ENCODE measurements around the gene KRT40.

Gene KRT40

DNA sequence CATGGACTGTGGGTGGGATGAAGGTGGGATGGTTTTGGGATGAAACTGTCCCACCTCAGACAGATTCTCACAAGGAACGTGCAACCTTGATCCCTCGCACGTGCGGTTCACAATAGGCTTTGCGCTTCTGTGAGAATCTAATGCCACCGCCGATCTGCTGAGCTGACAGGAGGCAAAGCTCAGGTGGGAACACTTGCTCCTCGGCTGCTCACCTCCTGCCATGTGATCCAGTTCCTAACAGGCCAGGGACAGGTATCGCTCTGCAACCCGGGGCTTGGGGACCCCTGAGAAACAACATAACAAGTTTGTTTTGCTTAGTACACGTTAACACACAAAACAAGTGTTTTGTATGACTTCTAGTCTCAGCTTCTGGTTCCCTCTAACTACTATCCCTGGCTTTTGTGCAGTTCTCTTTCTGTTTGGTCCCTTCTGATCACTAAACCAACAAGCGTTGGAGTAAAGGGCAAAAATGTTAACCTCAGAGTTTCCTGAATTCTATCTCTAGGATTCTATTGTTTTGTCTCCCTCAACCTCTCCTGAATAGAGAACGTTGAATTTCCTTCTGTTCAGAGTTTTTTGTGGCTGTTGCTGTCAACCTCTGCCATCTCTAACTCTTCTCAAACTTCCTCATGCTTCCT, 32.6 kb upstream of the KRT40 start:
- no peak for DNase-seq
- Histone ChIP-seq H3K4me3 (ENCODE audit: low read depth in 1 of 2, low read length in 2 of 2) (no peak overlapping the region), H3K4me1 (ENCODE audit: insufficient read depth, low read length) (no peaks in the 10 kb centered on the region), H3K36me3 (ENCODE audit: insufficient read depth, low read length) (no peaks in the 10 kb centered on the region), H4K20me1 (ENCODE audit: insufficient read depth, low read length) (no peaks in the 10 kb centered on the region), H3K27ac (ENCODE audit: low read length) (no peak overlapping the region), H3K79me2 (ENCODE audit: insufficient read depth, low read length) (no peaks in the 10 kb centered on the region), H3K27me3 (ENCODE audit: insufficient read depth, low read length, poor library complexity) (peaks cover 11% of the 10 kb centered on the region), H3K9ac (ENCODE audit: low read depth, low read length) (no peak overlapping the region), H3K9me3 (ENCODE audit: insufficient read depth, low read length, severe bottlenecking) (no peaks in the 10 kb centered on the region), H3K4me2 (ENCODE audit: insufficient read depth, low read length) (no peak overlapping the region), H2AFZ (ENCODE audit: low read depth, low read length) (no peak overlapping the region)
- TF ChIP-seq, protein P1, sequence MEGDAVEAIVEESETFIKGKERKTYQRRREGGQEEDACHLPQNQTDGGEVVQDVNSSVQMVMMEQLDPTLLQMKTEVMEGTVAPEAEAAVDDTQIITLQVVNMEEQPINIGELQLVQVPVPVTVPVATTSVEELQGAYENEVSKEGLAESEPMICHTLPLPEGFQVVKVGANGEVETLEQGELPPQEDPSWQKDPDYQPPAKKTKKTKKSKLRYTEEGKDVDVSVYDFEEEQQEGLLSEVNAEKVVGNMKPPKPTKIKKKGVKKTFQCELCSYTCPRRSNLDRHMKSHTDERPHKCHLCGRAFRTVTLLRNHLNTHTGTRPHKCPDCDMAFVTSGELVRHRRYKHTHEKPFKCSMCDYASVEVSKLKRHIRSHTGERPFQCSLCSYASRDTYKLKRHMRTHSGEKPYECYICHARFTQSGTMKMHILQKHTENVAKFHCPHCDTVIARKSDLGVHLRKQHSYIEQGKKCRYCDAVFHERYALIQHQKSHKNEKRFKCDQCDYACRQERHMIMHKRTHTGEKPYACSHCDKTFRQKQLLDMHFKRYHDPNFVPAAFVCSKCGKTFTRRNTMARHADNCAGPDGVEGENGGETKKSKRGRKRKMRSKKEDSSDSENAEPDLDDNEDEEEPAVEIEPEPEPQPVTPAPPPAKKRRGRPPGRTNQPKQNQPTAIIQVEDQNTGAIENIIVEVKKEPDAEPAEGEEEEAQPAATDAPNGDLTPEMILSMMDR (IDR thresholded peaks at IDR 0.05; ENCODE audit: borderline replicate concordance, extremely low read depth, low read length, poor library complexity, severe bottlenecking): no peak
- no peak for ATAC-seq (ENCODE audit: insufficient read depth, low read depth)

DNA sequence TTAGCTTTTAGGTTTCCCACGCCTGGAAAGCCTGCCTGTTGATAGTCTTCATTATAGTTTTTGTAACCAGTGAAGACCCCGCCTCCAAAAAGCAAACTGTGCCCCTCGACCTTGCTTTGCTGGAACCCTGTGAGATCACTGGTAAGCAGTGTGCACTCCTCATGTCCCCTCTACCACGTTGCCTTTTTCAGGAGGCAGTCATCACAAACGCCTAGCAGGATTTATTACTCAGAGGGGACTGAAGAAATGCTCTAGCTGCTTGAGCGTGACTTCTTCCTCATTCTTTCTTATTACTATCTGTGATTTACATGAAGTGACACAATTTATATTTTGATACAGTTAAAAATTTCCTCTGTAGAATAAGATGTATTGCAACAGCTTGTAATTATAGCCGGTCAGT, 31.3 kb upstream of the KRT40 start:
- H3K27ac ChIP-seq (ENCODE audit: low read length): no peak overlapping the region
- H3K4me2 ChIP-seq (ENCODE audit: insufficient read depth, low read length): no peak overlapping the region
- H2AFZ ChIP-seq (ENCODE audit: low read depth, low read length): no peak overlapping the region
- TF ChIP-seq, protein P1 (IDR thresholded peaks at IDR 0.05; ENCODE audit: borderline replicate concordance, extremely low read depth, low read length, poor library complexity, severe bottlenecking): no peak
- no peak for TF ChIP-seq EZH2 (IDR thresholded peaks at IDR 0.05; ENCODE audit: borderline replicate concordance, low read depth, low read length, severe bottlenecking)
- H3K4me1 ChIP-seq (ENCODE audit: insufficient read depth, low read length): no peaks in the 10 kb centered on the region
- H3K9me3 ChIP-seq (ENCODE audit: insufficient read depth, low read length, severe bottlenecking): no peaks in the 10 kb centered on the region
- H3K36me3 ChIP-seq (ENCODE audit: insufficient read depth, low read length): no peaks in the 10 kb centered on the region
- no peak overlapping the region for H3K9ac ChIP-seq (ENCODE audit: low read depth, low read length)
- no peak for ATAC-seq (ENCODE audit: insufficient read depth, low read depth)
- no peaks in the 10 kb centered on the region for H3K79me2 ChIP-seq (ENCODE audit: insufficient read depth, low read length)
- H3K4me3 ChIP-seq (ENCODE audit: low read depth in 1 of 2, low read length in 2 of 2): no peak overlapping the region
- H3K27me3 ChIP-seq (ENCODE audit: insufficient read depth, low read length, poor library complexity): peaks cover 16% of the 10 kb centered on the region
- H4K20me1 ChIP-seq (ENCODE audit: insufficient read depth, low read length): no peaks in the 10 kb centered on the region
- no peak for DNase-seq

DNA sequence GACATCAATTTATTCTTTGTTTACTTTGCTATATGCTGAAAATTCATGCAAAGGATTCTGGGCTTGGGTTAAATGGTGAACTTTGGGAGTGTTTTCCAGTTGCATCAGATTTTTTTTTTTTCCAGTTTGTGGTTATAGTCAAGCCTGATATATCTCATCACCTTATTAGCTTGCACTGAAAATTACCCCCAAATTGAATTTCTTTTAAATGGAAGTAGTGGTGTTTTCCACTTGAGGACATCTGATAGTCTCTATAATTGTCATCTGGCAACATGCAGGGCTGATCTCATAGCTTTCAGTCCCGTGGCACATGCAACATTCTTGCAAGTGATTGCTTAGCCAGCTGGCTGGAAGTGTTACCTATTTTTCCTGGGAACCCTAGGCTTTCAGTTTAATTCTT, 29.5 kb upstream of the KRT40 start:
- DNase-seq: no peak
- Histone ChIP-seq H3K4me3 (ENCODE audit: low read depth in 1 of 2, low read length in 2 of 2) (no peak overlapping the region), H3K9ac (ENCODE audit: low read depth, low read length) (no peak overlapping the region), H3K27me3 (ENCODE audit: insufficient read depth, low read length, poor library complexity) (peaks cover 18% of the 10 kb centered on the region), H3K27ac (ENCODE audit: low read length) (no peak overlapping the region), H3K9me3 (ENCODE audit: insufficient read depth, low read length, severe bottlenecking) (no peaks in the 10 kb centered on the region), H3K36me3 (ENCODE audit: insufficient read depth, low read length) (no peaks in the 10 kb centered on the region), H3K79me2 (ENCODE audit: insufficient read depth, low read length) (no peaks in the 10 kb centered on the region), H3K4me2 (ENCODE audit: insufficient read depth, low read length) (no peak overlapping the region), H3K4me1 (ENCODE audit: insufficient read depth, low read length) (no peaks in the 10 kb centered on the region), H2AFZ (ENCODE audit: low read depth, low read length) (no peak overlapping the region), H4K20me1 (ENCODE audit: insufficient read depth, low read length) (no peaks in the 10 kb centered on the region)
- ATAC-seq (ENCODE audit: insufficient read depth, low read depth): no peak
- TF ChIP-seq, protein P1 (IDR thresholded peaks at IDR 0.05; ENCODE audit: borderline replicate concordance, extremely low read depth, low read length, poor library complexity, severe bottlenecking): no peak
- no peak for TF ChIP-seq EZH2 (IDR thresholded peaks at IDR 0.05; ENCODE audit: borderline replicate concordance, low read depth, low read length, severe bottlenecking)

DNA sequence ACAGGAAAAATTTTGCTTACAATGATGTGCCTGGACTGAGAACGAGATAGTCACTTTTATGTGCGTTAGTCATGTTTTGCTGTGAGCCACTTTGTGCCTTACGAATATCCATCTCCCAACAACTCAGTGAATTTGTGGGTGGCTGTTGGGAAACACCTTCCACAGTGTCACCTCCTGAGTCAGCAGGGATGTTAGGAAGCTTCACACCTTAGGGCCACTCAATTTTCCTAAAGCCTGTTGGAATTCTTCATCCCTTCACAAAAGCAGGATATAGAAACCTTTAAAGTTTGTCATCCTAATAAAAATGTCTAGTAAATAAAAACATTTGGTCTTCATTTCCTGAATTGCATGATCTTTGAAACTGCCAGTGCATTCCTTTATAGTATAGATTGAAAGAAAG, 29.1 kb upstream of the KRT40 start:
- Histone ChIP-seq H3K27me3 (ENCODE audit: insufficient read depth, low read length, poor library complexity) (peaks cover 20% of the 10 kb centered on the region), H3K79me2 (ENCODE audit: insufficient read depth, low read length) (no peaks in the 10 kb centered on the region), H3K9ac (ENCODE audit: low read depth, low read length) (no peak overlapping the region), H3K27ac (ENCODE audit: low read length) (no peak overlapping the region), H3K9me3 (ENCODE audit: insufficient read depth, low read length, severe bottlenecking) (no peaks in the 10 kb centered on the region), H2AFZ (ENCODE audit: low read depth, low read length) (no peak overlapping the region), H3K4me2 (ENCODE audit: insufficient read depth, low read length) (no peak overlapping the region), H3K4me3 (ENCODE audit: low read depth in 1 of 2, low read length in 2 of 2) (no peak overlapping the region), H4K20me1 (ENCODE audit: insufficient read depth, low read length) (no peaks in the 10 kb centered on the region), H3K4me1 (ENCODE audit: insufficient read depth, low read length) (no peaks in the 10 kb centered on the region), H3K36me3 (ENCODE audit: insufficient read depth, low read length) (no peaks in the 10 kb centered on the region)
- TF ChIP-seq, protein P1 (IDR thresholded peaks at IDR 0.05; ENCODE audit: borderline replicate concordance, extremely low read depth, low read length, poor library complexity, severe bottlenecking): no peak
- no peak for TF ChIP-seq EZH2 (IDR thresholded peaks at IDR 0.05; ENCODE audit: borderline replicate concordance, low read depth, low read length, severe bottlenecking)
- ATAC-seq (ENCODE audit: insufficient read depth, low read depth) (no peak), DNase-seq (no peak)

All from DND-41 (cell line).